Prostate gland (tissue), 2 donors: ENCODE measurements around the gene DZIP3.

ENCODE experiments used
- POLR2A ChIP-seq: fragments of 450-650 bp; IDR thresholded peaks from one replicate; pipeline ENCODE4 v1.6.1; 2016; ENCODE audit warnings: antibody characterized with exemption, mild to moderate bottlenecking
- POLR2AphosphoS5 ChIP-seq: sonication (generic); formaldehyde crosslinking; IDR thresholded peaks from one replicate; pipeline ENCODE4 v1.6.1; 2017; ENCODE audit warnings: antibody characterized with exemption
- TF ChIP-seq, protein P1 (sequence below), 4 experiments: fragments of 200-600 bp in 2 of 4; fragments of 450-650 bp in 2 of 4; sonication (generic) in 2 of 4; IDR thresholded peaks; 1 replicate in 3 of 4; 2 replicates in 1 of 4; pipeline ENCODE4 v1.5.1; 2016 to 2019; ENCODE audit warnings: antibody characterized with exemption in 4 of 4, mild to moderate bottlenecking in 2 of 4, moderate library complexity in 2 of 4

DNA sequence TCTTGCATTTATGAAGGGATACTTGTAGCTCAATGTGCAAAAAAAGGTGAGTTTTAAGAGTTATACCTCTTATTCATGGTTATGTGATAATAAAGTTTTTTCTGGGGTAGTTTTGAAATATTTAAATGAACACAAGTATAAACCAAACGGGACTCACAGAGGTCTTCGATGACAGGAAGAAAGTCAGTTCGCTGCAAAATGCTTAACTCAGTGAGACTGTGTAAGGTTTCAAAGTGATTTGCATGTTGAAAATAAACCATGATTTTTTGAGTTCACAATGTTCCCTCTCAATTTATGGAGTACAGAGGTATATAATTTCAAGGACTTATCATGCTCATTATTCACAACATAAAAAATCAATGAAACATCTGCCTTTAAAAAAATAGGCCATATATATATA lies 42.8 kb upstream of the DZIP3 start:
- no peak for TF ChIP-seq POLR2A
- TF ChIP-seq, protein P1, sequence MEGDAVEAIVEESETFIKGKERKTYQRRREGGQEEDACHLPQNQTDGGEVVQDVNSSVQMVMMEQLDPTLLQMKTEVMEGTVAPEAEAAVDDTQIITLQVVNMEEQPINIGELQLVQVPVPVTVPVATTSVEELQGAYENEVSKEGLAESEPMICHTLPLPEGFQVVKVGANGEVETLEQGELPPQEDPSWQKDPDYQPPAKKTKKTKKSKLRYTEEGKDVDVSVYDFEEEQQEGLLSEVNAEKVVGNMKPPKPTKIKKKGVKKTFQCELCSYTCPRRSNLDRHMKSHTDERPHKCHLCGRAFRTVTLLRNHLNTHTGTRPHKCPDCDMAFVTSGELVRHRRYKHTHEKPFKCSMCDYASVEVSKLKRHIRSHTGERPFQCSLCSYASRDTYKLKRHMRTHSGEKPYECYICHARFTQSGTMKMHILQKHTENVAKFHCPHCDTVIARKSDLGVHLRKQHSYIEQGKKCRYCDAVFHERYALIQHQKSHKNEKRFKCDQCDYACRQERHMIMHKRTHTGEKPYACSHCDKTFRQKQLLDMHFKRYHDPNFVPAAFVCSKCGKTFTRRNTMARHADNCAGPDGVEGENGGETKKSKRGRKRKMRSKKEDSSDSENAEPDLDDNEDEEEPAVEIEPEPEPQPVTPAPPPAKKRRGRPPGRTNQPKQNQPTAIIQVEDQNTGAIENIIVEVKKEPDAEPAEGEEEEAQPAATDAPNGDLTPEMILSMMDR (IDR thresholded peaks at IDR 0.05): no peak
- TF ChIP-seq POLR2AphosphoS5: no peak
